H54 (cell line): ENCODE measurements around the gene DOCK3.

Experiments used
- DNase-seq: peaks from one replicate; pipeline ENCODE4 v3.0.0; 2011; ENCODE audit warnings: low spot score, mixed read lengths; ENCODE audit not compliant: insufficient read length
- FAIRE-seq: peaks from 3 replicates; lab custom pipeline; 2011; peaks lifted over from hg19 to GRCh38; lab: Jason Lieb, UNC
- POLR2A ChIP-seq: IDR thresholded peaks from 2 replicates; pipeline ENCODE4 v1.6.1; 2011; ENCODE audit warnings: low read depth, mild to moderate bottlenecking, low read length

DOCK3 gene

DNA sequence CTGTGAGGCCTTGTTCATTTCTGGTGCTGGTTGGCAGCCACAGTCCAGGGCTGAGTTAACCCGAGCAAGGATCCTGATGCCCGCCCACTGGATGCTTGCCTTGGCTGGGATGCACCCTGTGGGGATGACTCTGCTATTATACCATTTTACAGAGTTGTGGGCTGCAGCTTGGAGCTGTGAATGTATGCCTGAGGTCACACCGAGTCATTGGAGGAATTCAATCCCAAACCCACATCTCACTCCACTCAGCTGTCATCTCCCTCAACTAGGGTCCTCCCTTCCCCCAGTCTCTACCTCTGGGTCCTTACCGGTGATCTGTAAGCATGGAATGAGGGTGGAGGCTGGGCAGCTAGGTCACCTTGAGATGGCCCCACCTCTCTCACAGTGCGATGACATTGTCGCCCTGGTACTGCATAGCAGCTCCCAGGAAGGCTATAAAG, 35.7 kb upstream of the DOCK3 start:
- DNase-seq, result peak; percentile 78
- peak; percentile 66 for FAIRE-seq
- TF ChIP-seq POLR2A, result no peak

GRCh38 chr3:50642382-50642781, 32.3 kb upstream of the DOCK3 start:
- DNase-seq (no peak), FAIRE-seq (no peak)
- TF ChIP-seq POLR2A, result no peak

- no peak for DNase-seq
- no peak for FAIRE-seq
- TF ChIP-seq POLR2A, result no peak
Measured at GRCh38 chr3:50644561-50644960, 30.2 kb upstream of the DOCK3 start.

GRCh38 chr3:50645378-50645777, 29.3 kb upstream of the DOCK3 start:
- TF ChIP-seq POLR2A, result no peak
- FAIRE-seq (no peak), DNase-seq (no peak)

GRCh38 chr3:50648313-50648712, 26.4 kb upstream of the DOCK3 start:
- FAIRE-seq (no peak), DNase-seq (no peak)
- no peak for TF ChIP-seq POLR2A

GRCh38 chr3:50648944-50649343, 25.8 kb upstream of the DOCK3 start:
- FAIRE-seq (no peak), DNase-seq (no peak)
- no peak for TF ChIP-seq POLR2A

- no peak for TF ChIP-seq POLR2A
- DNase-seq (no peak), FAIRE-seq (no peak)
Measured at GRCh38 chr3:50649451-50649931, 25.2 kb upstream of the DOCK3 start.

- no peak for TF ChIP-seq POLR2A
- DNase-seq, result no peak
Measured at GRCh38 chr3:50650018-50650417, 24.7 kb upstream of the DOCK3 start.

DNA sequence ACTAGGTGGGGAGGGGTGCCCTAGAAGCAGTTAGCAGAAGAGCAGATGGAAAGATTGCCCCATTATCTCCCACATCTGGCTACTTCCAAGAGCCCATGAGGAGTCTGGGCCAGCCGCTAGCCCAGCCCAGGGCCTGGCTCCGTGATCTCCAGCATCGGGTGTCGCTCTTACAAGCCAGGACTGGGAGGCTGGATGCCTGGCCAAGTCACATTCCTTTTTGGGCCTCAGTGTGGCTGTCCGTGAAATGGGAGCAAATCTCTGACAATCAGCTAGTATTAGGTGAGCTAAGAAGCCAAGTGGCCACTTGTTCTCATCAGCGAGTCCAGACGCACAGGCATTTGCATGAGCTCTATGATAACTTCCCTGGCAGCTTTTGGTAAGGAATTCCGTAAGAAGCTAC, 23.3 kb upstream of the DOCK3 start:
- DNase-seq, result no peak
- FAIRE-seq, result no peak
- no peak for TF ChIP-seq POLR2A

More at GRCh38 chr3:50650018-50650417, 24.7 kb upstream of the DOCK3 start:
- FAIRE-seq, result no peak

DNA sequence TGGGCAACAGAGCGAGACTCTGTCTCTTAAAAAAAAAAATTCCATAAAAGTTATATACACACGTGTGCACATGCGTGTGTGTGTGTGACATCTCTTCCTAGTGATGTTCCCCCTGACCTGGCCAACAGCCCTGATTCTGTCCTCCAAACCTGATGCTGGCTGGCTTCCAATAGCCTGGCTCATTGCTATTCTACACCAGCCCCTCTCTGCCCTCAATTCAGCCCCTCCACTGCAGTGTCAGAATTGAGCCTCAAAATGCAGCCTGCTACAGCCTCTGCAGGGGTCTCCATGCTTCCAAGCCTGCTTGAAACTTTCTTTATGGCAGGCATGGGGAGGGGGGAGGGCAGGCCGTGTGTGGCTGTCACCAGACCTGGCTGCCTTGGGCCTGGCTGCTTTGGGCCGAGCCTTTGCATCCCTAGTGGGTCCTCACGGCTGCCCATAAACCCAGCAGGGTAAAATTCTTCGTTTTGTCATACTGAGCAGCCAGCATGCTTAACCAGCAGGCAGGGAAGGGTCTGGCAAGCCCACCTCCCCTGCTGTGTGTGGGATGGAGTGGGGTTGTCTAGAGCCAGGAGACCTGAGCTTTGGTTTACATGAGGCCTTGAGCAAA, 22.7 kb upstream of the DOCK3 start:
- no peak for DNase-seq
- no peak for TF ChIP-seq POLR2A
- no peak for FAIRE-seq

- no peak for FAIRE-seq
- no peak for TF ChIP-seq POLR2A
- DNase-seq, result no peak
Measured at GRCh38 chr3:50652709-50653108, 22.0 kb upstream of the DOCK3 start.

GRCh38 chr3:50653937-50654595, 20.7 kb upstream of the DOCK3 start:
- DNase-seq (no peak), FAIRE-seq (no peak)
- no peak for TF ChIP-seq POLR2A

GRCh38 chr3:50655009-50655830, 19.5 kb upstream of the DOCK3 start:
- TF ChIP-seq POLR2A, result no peak
- DNase-seq (peak; percentile 48), FAIRE-seq (no peak)

- DNase-seq, result no peak
- no peak for TF ChIP-seq POLR2A
- no peak for FAIRE-seq
Measured at GRCh38 chr3:50656417-50657195, 18.1 kb upstream of the DOCK3 start.
